Nephron progenitor cell (in vitro differentiated cells): ENCODE data around the gene GRB7.
"Not testable (repeated sequence)": the region's sequence is repeated elsewhere in the genome, so short reads cannot be mapped to it uniquely, and the experiment has no call there.

Experiments used
- DNase-seq: peaks from one replicate; pipeline ENCODE4 v3.0.0; 2021
- H3K27ac Mint-ChIP-seq: 2 replicates; pipeline ENCODE4 v1.8.0; 2021; ENCODE audit warnings: mild to moderate bottlenecking, moderate library complexity, mixed read lengths
- H3K27me3 Mint-ChIP-seq: 2 replicates; pipeline ENCODE4 v1.8.0; 2021; ENCODE audit warnings: mild to moderate bottlenecking, low read depth, mixed read lengths; ENCODE audit not compliant: poor library complexity
- H3K36me3 Mint-ChIP-seq: 2 replicates; pipeline ENCODE4 v1.8.0; 2021; ENCODE audit warnings: low read depth, mixed read lengths
- H3K4me1 Mint-ChIP-seq: 2 replicates; pipeline ENCODE4 v1.8.0; 2021; ENCODE audit warnings: mixed read lengths
- H3K4me3 Mint-ChIP-seq: 2 replicates; pipeline ENCODE4 v1.8.0; 2021; ENCODE audit warnings: mild to moderate bottlenecking, moderate library complexity, mixed read lengths
- H3K9me3 Mint-ChIP-seq: 2 replicates; pipeline ENCODE4 v1.8.0; 2021; ENCODE audit warnings: mild to moderate bottlenecking, moderate library complexity, mixed read lengths
- CTCF ChIP-seq: fragments of 200-600 bp; sonication (generic); IDR thresholded peaks from 2 replicates; pipeline ENCODE4 v1.5.0; 2021; ENCODE audit warnings: antibody characterized with exemption

Gene GRB7

GRCh38 chr17:39761861-39762496 is 24.2 kb downstream of the GRB7 start:
- H3K27me3 Mint-ChIP-seq, result peaks cover 47% of the 10 kb centered on the region
- peaks cover 15% of the 10 kb centered on the region for H3K4me1 Mint-ChIP-seq
- no peaks in the 10 kb centered on the region for H3K9me3 Mint-ChIP-seq
- no peaks in the 10 kb centered on the region for H3K36me3 Mint-ChIP-seq
- H3K27ac Mint-ChIP-seq, result no peak overlapping the region
- no peak for DNase-seq
- H3K4me3 Mint-ChIP-seq, result no peak overlapping the region
- no peak for TF ChIP-seq CTCF

GRCh38 chr17:39763051-39763820 is 25.5 kb downstream of the GRB7 start:
- no peak for TF ChIP-seq CTCF
- Mint-ChIP-seq H3K4me3 (no peak overlapping the region), H3K9me3 (no peaks in the 10 kb centered on the region), H3K36me3 (no peaks in the 10 kb centered on the region), H3K27me3 (peaks cover 43% of the 10 kb centered on the region), H3K27ac (no peak overlapping the region), H3K4me1 (peaks cover 20% of the 10 kb centered on the region)
- no peak for DNase-seq

DNA sequence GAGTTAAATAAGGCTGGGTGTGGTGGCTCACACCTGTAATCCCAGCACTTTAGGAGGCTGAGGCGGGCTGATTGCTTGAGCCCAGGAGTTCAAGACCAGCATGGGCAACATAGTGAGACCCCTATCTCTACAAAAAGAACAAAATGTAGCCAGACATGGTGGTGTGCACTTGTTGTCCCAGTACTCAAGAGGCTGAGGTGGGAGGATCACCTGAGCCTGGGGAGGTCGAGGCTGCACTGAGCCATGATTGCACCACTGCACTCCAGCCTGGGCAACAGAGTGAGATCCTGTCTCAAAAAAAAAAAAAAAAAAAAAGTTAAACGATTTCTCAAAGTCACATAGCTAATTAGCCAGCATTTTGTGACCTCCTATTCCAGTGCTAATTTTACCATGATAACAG is 26.4 kb downstream of the GRB7 start:
- not testable (repeated sequence) for H3K36me3 Mint-ChIP-seq, H3K27ac Mint-ChIP-seq, H3K4me3 Mint-ChIP-seq, H3K9me3 Mint-ChIP-seq, DNase-seq
- Mint-ChIP-seq H3K27me3 (peaks cover 41% of the 10 kb centered on the region), H3K4me1 (peaks cover 25% of the 10 kb centered on the region)

GRCh38 chr17:39765175-39765574 is 27.4 kb downstream of the GRB7 start:
- peaks cover 32% of the 10 kb centered on the region for H3K4me1 Mint-ChIP-seq
- no peaks in the 10 kb centered on the region for H3K36me3 Mint-ChIP-seq

DNA sequence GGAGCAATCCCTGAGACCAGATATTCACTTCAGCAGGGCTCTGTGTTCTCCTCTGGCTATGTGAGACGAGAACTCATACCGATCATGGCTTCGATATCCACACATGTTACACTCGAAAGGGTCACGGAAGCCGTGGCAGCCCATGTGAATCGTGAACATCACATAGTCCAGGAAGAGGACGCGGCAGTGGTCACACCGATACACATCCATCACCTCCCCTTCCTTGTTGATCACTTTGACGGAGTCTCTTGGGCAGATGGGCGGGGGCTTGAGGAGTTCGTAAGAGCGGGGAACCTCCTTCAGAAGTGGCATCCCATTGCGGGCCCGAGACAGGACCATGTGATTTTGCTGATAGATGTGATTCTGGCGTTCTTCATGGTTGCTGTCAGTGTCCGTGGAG is 28.0 kb downstream of the GRB7 start:
- Mint-ChIP-seq H3K4me1 (peaks cover 34% of the 10 kb centered on the region), H3K9me3 (no peaks in the 10 kb centered on the region), H3K36me3 (no peaks in the 10 kb centered on the region), H3K27ac (no peak overlapping the region), H3K4me3 (no peak overlapping the region), H3K27me3 (peaks cover 33% of the 10 kb centered on the region)
- TF ChIP-seq CTCF, result no peak
- DNase-seq, result no peak

More at GRCh38 chr17:39765175-39765574, 27.4 kb downstream of the GRB7 start:
- Mint-ChIP-seq H3K27me3 (peaks cover 34% of the 10 kb centered on the region), H3K4me3 (no peak overlapping the region), H3K27ac (no peak overlapping the region), H3K9me3 (no peaks in the 10 kb centered on the region)
- no peak for DNase-seq
- TF ChIP-seq CTCF, result no peak

DNA sequence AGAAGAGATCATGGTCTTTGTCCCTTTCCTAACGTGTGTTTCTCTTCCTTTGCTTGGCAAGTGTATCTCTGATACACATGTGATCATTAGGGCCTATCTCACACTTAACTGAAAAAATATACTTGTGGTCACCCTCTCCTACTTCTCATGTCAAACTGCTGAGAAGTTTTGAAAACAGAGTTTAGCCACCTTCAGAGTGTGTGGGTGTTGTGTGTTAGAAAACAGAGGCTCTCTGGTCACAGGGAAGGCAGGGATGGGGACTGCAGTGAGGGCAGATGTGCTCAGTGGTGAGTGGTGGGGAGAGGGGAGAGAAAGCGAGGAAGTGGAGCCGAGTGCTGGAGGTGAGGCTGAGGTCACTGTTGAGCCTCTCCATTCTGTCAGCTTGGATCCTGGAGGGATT is 29.4 kb downstream of the GRB7 start:
- Mint-ChIP-seq H3K4me3 (no peak overlapping the region), H3K27ac (no peak overlapping the region), H3K27me3 (peaks cover 30% of the 10 kb centered on the region), H3K9me3 (no peaks in the 10 kb centered on the region), H3K36me3 (no peaks in the 10 kb centered on the region), H3K4me1 (peaks cover 45% of the 10 kb centered on the region)
- no peak for DNase-seq
- no peak for TF ChIP-seq CTCF
